ENCODE measurements around the gene ZNF622. TPM values are rescaled to one million over a fixed set of nuclear protein-coding genes. Genes with fewer than 3 reads are reported as not detected.
A peak's percentile ranks its signal among the peaks of the same experiment; 100 is the strongest.

ZNF622 gene
- total RNA-seq, 2 donors from 2014 or later, result 25.9 to 26.7 TPM

GRCh38 chr5:16461026-16461425 lies 4.6 kb downstream of the ZNF622 start:
- no peak overlapping the region for H3K4me3 ChIP-seq
- no peak for DNase-seq (ENCODE audit: low spot score)
- H3K9me3 ChIP-seq, result no peaks in the 10 kb centered on the region
- WGBS, result 100% methylated on average over 1 of the region's 1 CpG
- intact Hi-C loops (cut with DNase I), result no loop called here
- no peaks in the 10 kb centered on the region for H3K27me3 ChIP-seq (replicated peaks; ENCODE audit: insufficient read depth)
- H3K36me3 ChIP-seq, result peaks cover 0 to 5% of the 10 kb centered on the region in 2 donors
- peaks cover 5% of the 10 kb centered on the region for H3K4me1 ChIP-seq (replicated peaks)
- no peak for TF ChIP-seq POLR2AphosphoS5 (IDR thresholded peaks at IDR 0.05)
- TF ChIP-seq, protein P1, sequence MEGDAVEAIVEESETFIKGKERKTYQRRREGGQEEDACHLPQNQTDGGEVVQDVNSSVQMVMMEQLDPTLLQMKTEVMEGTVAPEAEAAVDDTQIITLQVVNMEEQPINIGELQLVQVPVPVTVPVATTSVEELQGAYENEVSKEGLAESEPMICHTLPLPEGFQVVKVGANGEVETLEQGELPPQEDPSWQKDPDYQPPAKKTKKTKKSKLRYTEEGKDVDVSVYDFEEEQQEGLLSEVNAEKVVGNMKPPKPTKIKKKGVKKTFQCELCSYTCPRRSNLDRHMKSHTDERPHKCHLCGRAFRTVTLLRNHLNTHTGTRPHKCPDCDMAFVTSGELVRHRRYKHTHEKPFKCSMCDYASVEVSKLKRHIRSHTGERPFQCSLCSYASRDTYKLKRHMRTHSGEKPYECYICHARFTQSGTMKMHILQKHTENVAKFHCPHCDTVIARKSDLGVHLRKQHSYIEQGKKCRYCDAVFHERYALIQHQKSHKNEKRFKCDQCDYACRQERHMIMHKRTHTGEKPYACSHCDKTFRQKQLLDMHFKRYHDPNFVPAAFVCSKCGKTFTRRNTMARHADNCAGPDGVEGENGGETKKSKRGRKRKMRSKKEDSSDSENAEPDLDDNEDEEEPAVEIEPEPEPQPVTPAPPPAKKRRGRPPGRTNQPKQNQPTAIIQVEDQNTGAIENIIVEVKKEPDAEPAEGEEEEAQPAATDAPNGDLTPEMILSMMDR (IDR thresholded peaks at IDR 0.05), result no peak
- TF ChIP-seq POLR2A (IDR thresholded peaks at IDR 0.05), result no peak
- no peak overlapping the region for H3K27ac ChIP-seq

- H3K9me3 ChIP-seq, result no peaks in the 10 kb centered on the region
- H3K4me1 ChIP-seq (replicated peaks), result peaks cover 5% of the 10 kb centered on the region
- peaks cover 0 to 5% of the 10 kb centered on the region in 2 donors for H3K36me3 ChIP-seq
- no peak overlapping the region for H3K27ac ChIP-seq
- H3K27me3 ChIP-seq (replicated peaks; ENCODE audit: insufficient read depth), result no peaks in the 10 kb centered on the region
- H3K4me3 ChIP-seq, result no peak overlapping the region
- intact Hi-C loops (cut with DNase I), result no loop called here
- TF ChIP-seq, protein P1 (IDR thresholded peaks at IDR 0.05), result no peak
- TF ChIP-seq POLR2AphosphoS5 (IDR thresholded peaks at IDR 0.05) (no peak), POLR2A (IDR thresholded peaks at IDR 0.05) (no peak)
- DNase-seq (ENCODE audit: low spot score), result no peak
Measured at GRCh38 chr5:16459451-16459850, 6.1 kb downstream of the ZNF622 start.

DNA sequence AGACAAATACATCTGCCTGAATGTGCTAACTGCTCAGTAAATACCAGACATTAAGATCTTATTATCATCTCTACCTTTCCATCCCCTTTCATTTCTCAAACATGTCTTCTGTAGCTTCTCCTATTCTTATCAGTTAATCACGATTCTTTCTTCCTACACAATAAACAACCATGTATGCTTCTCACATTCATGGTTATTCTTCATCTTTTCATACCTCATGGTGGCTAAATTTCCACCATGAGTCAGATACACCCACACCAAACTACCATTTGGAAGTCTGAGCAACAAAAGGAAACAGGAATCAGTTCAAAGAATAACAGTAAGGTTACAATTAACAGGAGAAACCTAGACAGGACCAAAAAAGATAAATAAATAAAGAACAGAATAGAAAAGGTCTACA lies 7.7 kb downstream of the ZNF622 start:
- Histone ChIP-seq H3K27me3 (replicated peaks; ENCODE audit: insufficient read depth) (no peaks in the 10 kb centered on the region), H3K4me3 (no peak overlapping the region), H3K9me3 (no peaks in the 10 kb centered on the region), H3K36me3 (peaks cover 0 to 5% of the 10 kb centered on the region in 2 donors), H3K4me1 (replicated peaks) (no peaks in the 10 kb centered on the region), H3K27ac (no peak overlapping the region)
- intact Hi-C loops (cut with DNase I), result no loop called here
- no peak for DNase-seq (ENCODE audit: low spot score)
- TF ChIP-seq POLR2AphosphoS5 (IDR thresholded peaks at IDR 0.05), result no peak
- WGBS, result 47% methylated on average over 1 of the region's 1 CpG

DNA sequence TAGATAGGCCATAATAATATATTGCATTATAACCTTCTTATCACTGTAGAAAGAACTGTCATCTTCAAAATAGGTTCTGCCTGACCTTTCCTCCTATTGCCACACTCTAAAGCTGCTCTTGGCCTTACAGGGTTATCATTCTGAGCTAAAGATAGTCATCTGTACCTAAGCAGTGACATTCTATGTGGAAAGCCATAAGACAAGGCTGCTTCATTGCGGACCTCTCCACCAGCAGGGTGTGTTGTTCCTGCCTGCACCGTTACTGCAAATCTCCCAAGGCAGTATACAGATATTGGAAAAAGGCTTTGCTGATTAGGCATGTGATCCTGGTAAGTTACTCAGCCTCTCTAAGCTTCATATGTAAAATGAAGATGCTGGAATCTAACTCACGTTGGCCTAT lies 8.1 kb downstream of the ZNF622 start:
- WGBS, result 61% methylated on average over 3 of the region's 3 CpGs
- Histone ChIP-seq H3K4me3 (no peak overlapping the region), H3K9me3 (no peaks in the 10 kb centered on the region), H3K36me3 (peaks cover 0 to under 1% of the 10 kb centered on the region in 2 donors), H3K4me1 (replicated peaks) (no peaks in the 10 kb centered on the region), H3K27ac (no peak overlapping the region), H3K27me3 (replicated peaks; ENCODE audit: insufficient read depth) (no peaks in the 10 kb centered on the region)
- intact Hi-C loops (cut with DNase I), result no loop called here
- TF ChIP-seq, protein P1 (IDR thresholded peaks at IDR 0.05), result no peak
- TF ChIP-seq POLR2A (IDR thresholded peaks at IDR 0.05) (no peak), POLR2AphosphoS5 (IDR thresholded peaks at IDR 0.05) (no peak)
- DNase-seq (ENCODE audit: low spot score), result no peak

- 48% methylated on average over 4 of the region's 4 CpGs for WGBS
- intact Hi-C loops (cut with DNase I), result no loop called here
- DNase-seq (ENCODE audit: low spot score), result no peak
- no peaks in the 10 kb centered on the region for H3K9me3 ChIP-seq
- peaks cover 0 to 4% of the 10 kb centered on the region in 2 donors for H3K36me3 ChIP-seq
- no peaks in the 10 kb centered on the region for H3K27me3 ChIP-seq (replicated peaks; ENCODE audit: insufficient read depth)
- H3K4me1 ChIP-seq (replicated peaks), result no peaks in the 10 kb centered on the region
- no peak overlapping the region for H3K27ac ChIP-seq
- TF ChIP-seq, protein P1 (IDR thresholded peaks at IDR 0.05), result peak in 3 of 4 experiments; percentile 50 to 68 (median 53)
- TF ChIP-seq POLR2AphosphoS5 (IDR thresholded peaks at IDR 0.05), result no peak
- no peak overlapping the region for H3K4me3 ChIP-seq
Measured at GRCh38 chr5:16456103-16456832, 9.3 kb downstream of the ZNF622 start.
